Measurements from ENCODE around the gene TIAL1.

TIAL1 gene

GRCh38 chr10:119596537-119597404 lies at the start of gene TIAL1:
TSS of gene TIAL1 (minus strand) at chr10:119596964. CDS start at chr10:119596465, 499 bp downstream.
- H3K4me1 ChIP-seq: peaks cover 0 to 44% (median 27%) of the 10 kb centered on the region in 4 donors

GRCh38 chr10:119644994-119645393 lies 48.2 kb upstream of the TIAL1 start:
- H3K27me3 ChIP-seq: no peaks in the 10 kb centered on the region
- no peak for TF ChIP-seq CTCF (IDR thresholded peaks at IDR 0.05)
- intact Hi-C loops (cut with DNase I; ENCODE audit: low total_unique reads): no loop called here

More at GRCh38 chr10:119596537-119597404, at the start of gene TIAL1:
- Histone ChIP-seq H3K4me3 (peak within 1 kb of the TSS; percentile 68 to 95), H3K36me3 (peaks cover 0 to 5% (median 0%) of the 10 kb centered on the region in 3 donors), H3K9me3 (no peaks in the 10 kb centered on the region), H3K27me3 (no peaks in the 10 kb centered on the region), H3K27ac (peak within 1 kb of the TSS; percentile 90 to 97)
- intact Hi-C loops (cut with DNase I; ENCODE audit: low total_unique reads): loop anchor here (5.0 kb wide), 2 partner anchors 56 to 81 kb away; partner anchors contain the start of gene BAG3
- TF ChIP-seq CTCF (IDR thresholded peaks at IDR 0.05): no peak
- DNase-seq: peak; percentile 98 to 99

GRCh38 chr10:119644205-119644814 lies 47.5 kb upstream of the TIAL1 start:
- peaks cover 0 to 9% (median 0%) of the 10 kb centered on the region in 3 donors for H3K9me3 ChIP-seq
- TF ChIP-seq CTCF (IDR thresholded peaks at IDR 0.05): peak in 1 of 2 experiments; percentile 25
- peaks cover 0 to 4% (median 0%) of the 10 kb centered on the region in 4 donors for H3K4me1 ChIP-seq
- no peaks in the 10 kb centered on the region for H3K36me3 ChIP-seq
- no peaks in the 10 kb centered on the region for H3K27me3 ChIP-seq
- intact Hi-C loops (cut with DNase I; ENCODE audit: low total_unique reads): no loop called here
- no peak overlapping the region for H3K4me3 ChIP-seq
- no peak for DNase-seq
- peak overlapping the region in 1 of 2 donors; percentile 59 for H3K27ac ChIP-seq

More at GRCh38 chr10:119644994-119645393, 48.2 kb upstream of the TIAL1 start:
- no peak overlapping the region for H3K27ac ChIP-seq
- H3K36me3 ChIP-seq: no peaks in the 10 kb centered on the region
- peaks cover 0 to 4% (median 0%) of the 10 kb centered on the region in 4 donors for H3K4me1 ChIP-seq
- DNase-seq: no peak
- H3K9me3 ChIP-seq: peaks cover 0 to 9% (median 0%) of the 10 kb centered on the region in 3 donors
- no peak overlapping the region for H3K4me3 ChIP-seq

- peak in 1 of 2 donors; percentile 57 for DNase-seq
- intact Hi-C loops (cut with DNase I; ENCODE audit: low total_unique reads): no loop called here
- TF ChIP-seq CTCF (IDR thresholded peaks at IDR 0.05): no peak
- Histone ChIP-seq H3K4me1 (peaks cover 0 to 4% (median 0%) of the 10 kb centered on the region in 4 donors), H3K4me3 (no peak overlapping the region), H3K27me3 (no peaks in the 10 kb centered on the region), H3K9me3 (peaks cover 0 to 9% (median 0%) of the 10 kb centered on the region in 3 donors), H3K27ac (peak overlapping the region; percentile 25 to 59), H3K36me3 (no peaks in the 10 kb centered on the region)
These were observed 46.8 kb upstream of the TIAL1 start for GRCh38 chr10:119643306-119644204.

GRCh38 chr10:119642556-119643111 lies 45.9 kb upstream of the TIAL1 start:
- H3K9me3 ChIP-seq: peaks cover 0 to 9% (median 0%) of the 10 kb centered on the region in 3 donors
- H3K4me1 ChIP-seq: peaks cover 0 to 4% (median 0%) of the 10 kb centered on the region in 4 donors
- no peaks in the 10 kb centered on the region for H3K36me3 ChIP-seq
- H3K4me3 ChIP-seq: no peak overlapping the region
- H3K27me3 ChIP-seq: peaks cover 0 to under 1% of the 10 kb centered on the region in 2 donors
- intact Hi-C loops (cut with DNase I; ENCODE audit: low total_unique reads): no loop called here
- H3K27ac ChIP-seq: no peak overlapping the region
- TF ChIP-seq CTCF (IDR thresholded peaks at IDR 0.05): no peak
- no peak for DNase-seq
